H1 (cell line): ENCODE data around the gene CTIF. TPM values are rescaled to one million over a fixed set of nuclear protein-coding genes. Genes with fewer than 3 reads are reported as not detected.

Source experiments
- GABPA ChIP-seq: IDR thresholded peaks from 2 replicates; pipeline ENCODE4 v1.6.1; 2011; ENCODE audit warnings: mild to moderate bottlenecking, low read length, moderate library complexity, borderline replicate concordance; ENCODE audit not compliant: insufficient read depth
- SP4 ChIP-seq: IDR thresholded peaks from 2 replicates; pipeline ENCODE4 v1.6.1; 2012; ENCODE audit warnings: low read length, inconsistent platforms
- polyA plus RNA-seq, 7 experiments: library from polyadenylated mRNA; depleted of rRNA in 3 of 7; stranded (reverse) in 5 of 7; unstranded in 2 of 7; fragments of >200 nt in 5 of 7; fragments of 200-250 nt in 2 of 7; gene quantifications; 1 replicate in 5 of 7; 2 replicates in 1 of 7; 4 replicates in 1 of 7; pipeline versions ENCODE4 v1.2.1 to v1.2.3, GENCODE V29; 2011 to 2013; ENCODE audit warnings: missing spikeins in 2 of 7, mixed read lengths in 2 of 7
- total RNA-seq: library from RNA; stranded (reverse); fragmentation: NEBNext Ultra II Directional; extraction: Animal tissue kit (Norgen Biotek cat#: 25700); gene quantifications from 2 replicates; pipeline ENCODE4 v1.2.1, GENCODE V29; 2021

Gene CTIF
- total and polyA plus RNA-seq, 2 of the 8 experiments (the other 6 are each of a cell fraction or from before 2014, with no cell fraction given) = 9.0 to 17.8 TPM

- TF ChIP-seq GABPA (no peak), SP4 (no peak)
- TF ChIP-seq, all 59 proteins: peak for 0
These were observed 333.7 kb downstream of the CTIF start (continued) for GRCh38 chr18:48872234-48873145.
